HepG2 (cell line): ENCODE results near the gene SPAG6. TPM values are rescaled to one million over a fixed set of nuclear protein-coding genes. Genes with fewer than 3 reads are reported as not detected.

ENCODE experiments used
- MTA1 ChIP-seq: sonication (generic); formaldehyde crosslinking; IDR thresholded peaks from 2 replicates; pipeline ENCODE4 v1.4.0; 2020; ENCODE audit warnings: missing genetic modification reagents, mild to moderate bottlenecking, borderline replicate concordance
- NCOR1 ChIP-seq: fragments of 200-600 bp; sonication (generic); IDR thresholded peaks from 2 replicates; pipeline ENCODE4 v1.7.0; 2017; ENCODE audit warnings: antibody characterized with exemption, low read length, borderline replicate concordance
- SOX13 ChIP-seq, 3 experiments: fragments of 450-650 bp in 1 of 3; sonication (generic) in 1 of 3; formaldehyde crosslinking in 1 of 3; IDR thresholded peaks in 2 of 3; conservative IDR thresholded peaks in 1 of 3; 2 replicates each; pipeline versions ENCODE4 v1.5.0 to v1.6.1; 2016 to 2020; ENCODE audit warnings: antibody characterized with exemption in 1 of 3, mild to moderate bottlenecking in 1 of 3, missing compliant biosample characterization in 1 of 3, missing genetic modification reagents in 1 of 3, moderate library complexity in 1 of 3
- ZBTB2 ChIP-seq: sonication (generic); formaldehyde crosslinking; IDR thresholded peaks from 2 replicates; pipeline ENCODE4 v1.8.0; 2022; ENCODE audit warnings: low read depth, missing genetic modification reagents
- ZNF142 ChIP-seq: sonication (generic); formaldehyde crosslinking; IDR thresholded peaks from 2 replicates; pipeline ENCODE4 v1.4.0; 2020; ENCODE audit warnings: missing genetic modification reagents
- ZNF256 ChIP-seq: sonication (generic); formaldehyde crosslinking; conservative IDR thresholded peaks from 2 replicates; pipeline ENCODE4 v1.4.0; 2020; ENCODE audit warnings: missing genetic modification reagents
- ZNF318 ChIP-seq: sonication (generic); formaldehyde crosslinking; IDR thresholded peaks from 2 replicates; pipeline ENCODE4 v1.4.0; 2020; ENCODE audit warnings: mild to moderate bottlenecking, missing genetic modification reagents
- ZNF547 ChIP-seq: sonication (generic); formaldehyde crosslinking; IDR thresholded peaks from 2 replicates; pipeline ENCODE4 v1.5.1; 2020; ENCODE audit warnings: mild to moderate bottlenecking, missing genetic modification reagents
- ZNF777 ChIP-seq: sonication (generic); formaldehyde crosslinking; IDR thresholded peaks from 2 replicates; pipeline ENCODE4 v1.4.0; 2020; ENCODE audit warnings: missing genetic modification reagents
- ZSCAN25 ChIP-seq: sonication (generic); formaldehyde crosslinking; IDR thresholded peaks from 2 replicates; pipeline ENCODE4 v1.8.0; 2022; ENCODE audit warnings: mild to moderate bottlenecking, missing genetic modification reagents
- ZZZ3 ChIP-seq: sonication (generic); formaldehyde crosslinking; IDR thresholded peaks from 2 replicates; pipeline ENCODE4 v1.4.0; 2020; ENCODE audit warnings: missing genetic modification reagents, mild to moderate bottlenecking, borderline replicate concordance
- polyA plus RNA-seq, 8 experiments: library from polyadenylated mRNA; depleted of rRNA in 3 of 8; stranded (reverse) in 7 of 8; unstranded in 1 of 8; fragments of >200 nt; fragmentation: Illumina TruSeq in 4 of 8; extraction: Trizol in 4 of 8; gene quantifications; 2 replicates each; pipeline versions ENCODE4 v1.2.1 to v1.2.3, GENCODE V29; 2011 to 2016; ENCODE audit warnings: low read depth in 4 of 8, missing spikeins in 1 of 8, mixed read lengths in 1 of 8; ENCODE audit not compliant: insufficient read depth in 1 of 8
- total RNA-seq, 5 experiments: library from RNA; depleted of rRNA; stranded (reverse); fragments of >200 nt; fragmentation: Illumina TruSeq; extraction: Trizol; gene quantifications; 2 replicates each; pipeline ENCODE4 v1.2.3, GENCODE V29; 2016; ENCODE audit warnings: low read depth in 1 of 5

Gene SPAG6
- total and polyA plus RNA-seq, 2 of the 13 experiments (the other 11 are each of a cell fraction or from before 2014, with no cell fraction given): not detected

- TF ChIP-seq ZNF547 (CRISPR knock-in tag) (peak; percentile 23; the same call in 1 of the 2 replicates), ZSCAN25 (0 out of 2 replicates have a peak, but pooled peaks have one; percentile 1), ZNF318 (no peak), NCOR1 (no peak), MTA1 (CRISPR knock-in tag) (peak; percentile 37; the same call in 1 of the 2 replicates), ZBTB2 (CRISPR knock-in tag) (0 out of 2 replicates have a peak, but pooled peaks have one; percentile 20), ZNF256 (CRISPR knock-in tag) (no peak), ZNF777 (peak; percentile 49; the same call in 1 of the 2 replicates), SOX13 (IDR thresholded peaks at IDR 0.05) (peak; percentile 8; the same call in 1 of the 2 replicates), SOX13 (CRISPR knock-in tag; conservative IDR thresholded peaks at IDR 0.05 in 1 of 2, IDR thresholded peaks at IDR 0.05 in 1 of 2) (no peak), ZZZ3 (CRISPR knock-in tag) (no peak), ZNF142 (CRISPR knock-in tag) (no peak)
Measured at GRCh38 chr10:22315455-22316285, 29.6 kb upstream of the SPAG6 start (continued).
